H1 (cell line): ENCODE data around the gene EPS8.

ENCODE experiments used
- CEBPB ChIP-seq: IDR thresholded peaks from 2 replicates; pipeline ENCODE4 v1.6.1; 2012; ENCODE audit warnings: low read depth, low read length
- CREB1 ChIP-seq: IDR thresholded peaks from 2 replicates; pipeline ENCODE4 v1.6.1; 2012; ENCODE audit warnings: inconsistent platforms
- CTCF ChIP-seq, 3 experiments: IDR thresholded peaks; 1 replicate in 2 of 3; 2 replicates in 1 of 3; pipeline versions ENCODE4 v1.5.1 to v1.6.1; 2011; ENCODE audit warnings: low read length in 3 of 3, mild to moderate bottlenecking in 3 of 3, inconsistent platforms in 2 of 3, low read depth in 1 of 3, moderate library complexity in 1 of 3; ENCODE audit not compliant: insufficient read depth in 1 of 3; ENCODE audit errors: control extremely low read depth in 1 of 3
- MAFK ChIP-seq: IDR thresholded peaks from 2 replicates; pipeline ENCODE4 v1.6.1; 2012; ENCODE audit warnings: low read depth, mild to moderate bottlenecking, improper control_type of control experiment, low read length
- POLR2A ChIP-seq, 2 experiments: IDR thresholded peaks; 1 replicate in 1 of 2; 2 replicates in 1 of 2; pipeline ENCODE4 v1.6.1; 2011; ENCODE audit warnings: low read depth in 2 of 2, low read length in 2 of 2, mild to moderate bottlenecking in 2 of 2; ENCODE audit errors: control extremely low read depth in 1 of 2
- POLR2AphosphoS5 ChIP-seq: IDR thresholded peaks from 2 replicates; pipeline ENCODE4 v1.6.1; 2011; ENCODE audit warnings: low read depth, low read length
- RFX5 ChIP-seq: IDR thresholded peaks from 2 replicates; pipeline ENCODE4 v1.6.1; 2011; ENCODE audit warnings: low read depth, low read length, improper control_type of control experiment, borderline replicate concordance
- SIN3A ChIP-seq, 2 experiments: IDR thresholded peaks in 1 of 2; conservative IDR thresholded peaks in 1 of 2; 2 replicates each; pipeline ENCODE4 v1.6.1; 2011 to 2012; ENCODE audit warnings: low read length in 2 of 2, improper control_type of control experiment in 1 of 2, low read depth in 1 of 2, mild to moderate bottlenecking in 1 of 2

GRCh38 chr12:15779925-15780324 lies 9.3 kb downstream of the EPS8 start:
- TF ChIP-seq CREB1, result no peak
- no peak for TF ChIP-seq POLR2A (IDR thresholded peaks at IDR 0.05; ENCODE audit: control extremely low read depth in 1 of 2, low read depth in 2 of 2, low read length in 2 of 2)
- TF ChIP-seq MAFK, result no peak
- TF ChIP-seq POLR2AphosphoS5, result no peak
- no peak for TF ChIP-seq CTCF (IDR thresholded peaks at IDR 0.05; ENCODE audit: control extremely low read depth in 1 of 3, insufficient read depth in 1 of 3, low read depth in 1 of 3, low read length in 3 of 3)
- TF ChIP-seq CEBPB, result no peak
- TF ChIP-seq RFX5, result no peak
- no peak for TF ChIP-seq SIN3A (conservative IDR thresholded peaks at IDR 0.05 in 1 of 2, IDR thresholded peaks at IDR 0.05 in 1 of 2; ENCODE audit: low read depth in 1 of 2, low read length in 2 of 2)
